Liver (tissue), 3 donors: ENCODE data around the gene SNX6.

Experiments used
- ATF3 ChIP-seq: IDR thresholded peaks from 2 replicates; pipeline ENCODE4 v1.6.1; 2016; ENCODE audit warnings: antibody characterized with exemption
- CTCF ChIP-seq: fragments of 150-350 bp; IDR thresholded peaks from 2 replicates; pipeline ENCODE4 v1.5.1; 2017; ENCODE audit warnings: improper control_type of control experiment, low read depth, low read length; ENCODE audit not compliant: missing input control
- EGR1 ChIP-seq, 2 donors: IDR thresholded peaks; 2 replicates each; pipeline ENCODE4 v1.6.1; 2016 to 2018; ENCODE audit warnings: antibody characterized with exemption in 2 of 2, low read depth in 2 of 2
- FOXA1 ChIP-seq: IDR thresholded peaks from 2 replicates; pipeline ENCODE4 v1.6.1; 2016; ENCODE audit warnings: antibody characterized with exemption
- HNF4G ChIP-seq: IDR thresholded peaks from 2 replicates; pipeline ENCODE4 v1.6.1; 2016; ENCODE audit warnings: antibody characterized with exemption
- MAX ChIP-seq: IDR thresholded peaks from 2 replicates; pipeline ENCODE4 v1.6.1; 2016; ENCODE audit warnings: antibody characterized with exemption
- RAD21 ChIP-seq, 2 donors: IDR thresholded peaks; 2 replicates each; pipeline ENCODE4 v1.6.1; 2016; ENCODE audit warnings: antibody characterized with exemption in 2 of 2, mild to moderate bottlenecking in 2 of 2
- REST ChIP-seq: IDR thresholded peaks from 2 replicates; pipeline ENCODE4 v1.6.1; 2016; ENCODE audit warnings: antibody characterized with exemption, mild to moderate bottlenecking
- SP1 ChIP-seq: IDR thresholded peaks from 2 replicates; pipeline ENCODE4 v1.6.1; 2018; ENCODE audit warnings: antibody characterized with exemption, mild to moderate bottlenecking
- YY1 ChIP-seq: IDR thresholded peaks from 2 replicates; pipeline ENCODE4 v1.6.1; 2016; ENCODE audit warnings: antibody characterized with exemption, mild to moderate bottlenecking
- ZBTB33 ChIP-seq: IDR thresholded peaks from 2 replicates; pipeline ENCODE4 v1.6.1; 2016; ENCODE audit warnings: antibody characterized with exemption
- donor health status: healthy.
- donor health status: healthy.

GRCh38 chr14:34662561-34663088 is 32.7 kb upstream of the SNX6 start:
- TF ChIP-seq CTCF = no peak
- TF ChIP-seq RAD21 (IDR thresholded peaks at IDR 0.05) = no peak
- TF ChIP-seq SP1 = no peak
- TF ChIP-seq MAX = no peak
- no peak for TF ChIP-seq YY1
- no peak for TF ChIP-seq ATF3
- no peak for TF ChIP-seq ZBTB33
- TF ChIP-seq FOXA1 = no peak
- TF ChIP-seq REST = no peak
- TF ChIP-seq EGR1 (IDR thresholded peaks at IDR 0.05; ENCODE audit: low read depth in 2 of 2) = no peak
- no peak for TF ChIP-seq HNF4G
